ENCODE measurements around the gene SRD5A1.

DNA sequence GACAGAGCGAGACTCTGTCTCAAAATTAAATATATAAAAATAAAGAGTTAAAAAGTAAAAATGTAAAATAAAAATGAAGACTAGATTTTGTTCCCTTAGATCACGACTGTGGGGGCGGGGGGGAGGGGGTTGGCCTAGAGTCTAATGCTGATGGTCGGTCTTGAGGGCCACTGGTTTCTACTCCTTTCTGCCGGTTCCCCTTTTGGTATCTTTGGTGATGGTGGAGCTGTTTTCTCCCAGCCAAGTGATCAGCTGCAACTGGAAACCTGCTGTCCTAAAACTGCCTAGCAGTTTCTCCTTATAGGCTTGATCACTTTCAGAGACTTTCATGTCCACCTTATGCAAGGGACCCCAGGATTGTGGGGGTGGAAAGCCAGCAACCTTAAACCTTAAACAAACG, 1.1 kb downstream of the SRD5A1 start:
- TF ChIP-seq, protein P1, sequence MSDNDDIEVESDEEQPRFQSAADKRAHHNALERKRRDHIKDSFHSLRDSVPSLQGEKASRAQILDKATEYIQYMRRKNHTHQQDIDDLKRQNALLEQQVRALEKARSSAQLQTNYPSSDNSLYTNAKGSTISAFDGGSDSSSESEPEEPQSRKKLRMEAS (IDR thresholded peaks at IDR 0.05), result no peak
- TF ChIP-seq, protein P2, sequence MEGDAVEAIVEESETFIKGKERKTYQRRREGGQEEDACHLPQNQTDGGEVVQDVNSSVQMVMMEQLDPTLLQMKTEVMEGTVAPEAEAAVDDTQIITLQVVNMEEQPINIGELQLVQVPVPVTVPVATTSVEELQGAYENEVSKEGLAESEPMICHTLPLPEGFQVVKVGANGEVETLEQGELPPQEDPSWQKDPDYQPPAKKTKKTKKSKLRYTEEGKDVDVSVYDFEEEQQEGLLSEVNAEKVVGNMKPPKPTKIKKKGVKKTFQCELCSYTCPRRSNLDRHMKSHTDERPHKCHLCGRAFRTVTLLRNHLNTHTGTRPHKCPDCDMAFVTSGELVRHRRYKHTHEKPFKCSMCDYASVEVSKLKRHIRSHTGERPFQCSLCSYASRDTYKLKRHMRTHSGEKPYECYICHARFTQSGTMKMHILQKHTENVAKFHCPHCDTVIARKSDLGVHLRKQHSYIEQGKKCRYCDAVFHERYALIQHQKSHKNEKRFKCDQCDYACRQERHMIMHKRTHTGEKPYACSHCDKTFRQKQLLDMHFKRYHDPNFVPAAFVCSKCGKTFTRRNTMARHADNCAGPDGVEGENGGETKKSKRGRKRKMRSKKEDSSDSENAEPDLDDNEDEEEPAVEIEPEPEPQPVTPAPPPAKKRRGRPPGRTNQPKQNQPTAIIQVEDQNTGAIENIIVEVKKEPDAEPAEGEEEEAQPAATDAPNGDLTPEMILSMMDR (IDR thresholded peaks at IDR 0.05), result no peak
- TF ChIP-seq JUN (IDR thresholded peaks at IDR 0.05), result no peak
- no peak for TF ChIP-seq FOXS1 (CRISPR knock-in tag; IDR thresholded peaks at IDR 0.05)
- no peak for TF ChIP-seq CBX8 (IDR thresholded peaks at IDR 0.05)
- no peak for TF ChIP-seq ESRRA (IDR thresholded peaks at IDR 0.05; ENCODE audit: borderline replicate concordance, low read length)
- no peak for TF ChIP-seq ZFP36 (IDR thresholded peaks at IDR 0.05; ENCODE audit: borderline replicate concordance, partially characterized antibody)
- TF ChIP-seq, protein P3, sequence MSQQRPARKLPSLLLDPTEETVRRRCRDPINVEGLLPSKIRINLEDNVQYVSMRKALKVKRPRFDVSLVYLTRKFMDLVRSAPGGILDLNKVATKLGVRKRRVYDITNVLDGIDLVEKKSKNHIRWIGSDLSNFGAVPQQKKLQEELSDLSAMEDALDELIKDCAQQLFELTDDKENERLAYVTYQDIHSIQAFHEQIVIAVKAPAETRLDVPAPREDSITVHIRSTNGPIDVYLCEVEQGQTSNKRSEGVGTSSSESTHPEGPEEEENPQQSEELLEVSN (IDR thresholded peaks at IDR 0.05; ENCODE audit: borderline replicate concordance, low read depth), result no peak
- TF ChIP-seq RFX5 (IDR thresholded peaks at IDR 0.05), result no peak
- TF ChIP-seq KDM1A (IDR thresholded peaks at IDR 0.05; ENCODE audit: low read depth), result no peak
- no peak for TF ChIP-seq HEYL (CRISPR knock-in tag; IDR thresholded peaks at IDR 0.05)
- TF ChIP-seq EHF (CRISPR knock-in tag; IDR thresholded peaks at IDR 0.05), result no peak

Measured in A549 (cell line).